NCI-H2029 (cell line): ENCODE measurements around the gene C3.
A peak's percentile ranks its signal among the peaks of the same experiment; 100 is the strongest.
"Not testable (repeated sequence)": the region's sequence is repeated elsewhere in the genome, so short reads cannot be mapped to it uniquely, and the experiment has no call there.

ENCODE experiments used
- DNase-seq: peaks from one replicate; lab custom pipeline; 2025; lab: John Stamatoyannopoulos, UW

Gene C3

DNA sequence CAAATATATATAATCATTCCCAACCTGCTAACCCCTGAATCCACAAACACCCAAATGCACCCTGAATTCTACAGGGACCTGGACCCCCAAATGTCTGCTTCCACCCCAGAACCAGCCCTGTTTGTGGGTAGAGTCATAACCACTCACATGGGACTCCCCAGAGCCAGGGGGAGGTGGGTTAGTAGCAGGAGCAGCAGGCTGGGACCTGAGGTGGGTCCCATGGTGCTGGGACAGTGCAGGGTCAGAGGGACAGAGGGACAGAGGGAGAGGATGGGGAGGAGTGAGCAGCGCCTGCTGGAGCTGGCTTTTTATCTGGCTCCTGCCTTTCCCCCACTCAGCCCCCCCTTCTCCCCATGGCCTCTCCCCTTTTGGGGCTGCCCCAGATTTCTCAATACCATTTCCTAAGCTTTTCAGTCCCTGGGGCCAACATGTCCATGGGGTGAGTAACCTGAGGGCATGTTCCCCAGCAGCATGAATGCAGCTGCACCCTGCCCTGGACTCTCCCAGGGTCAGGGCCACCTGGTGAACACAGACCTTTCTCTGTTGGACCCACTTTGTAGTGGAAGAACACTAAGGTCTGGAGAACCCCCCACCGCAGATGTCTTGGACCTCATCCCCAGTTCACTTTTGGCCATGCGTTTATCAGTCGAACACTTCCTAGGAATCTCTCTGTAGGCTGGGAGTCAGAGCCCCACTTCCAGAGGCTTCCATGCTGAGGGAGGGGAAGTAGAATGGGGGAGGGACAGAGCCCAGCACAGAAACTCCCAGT, at the start of gene C3:
Gene C3 (minus strand): TSS at position 282 of the 769 bp plus-strand sequence. CDS start 61 bp downstream, at position 221.
- no peak for DNase-seq

DNA sequence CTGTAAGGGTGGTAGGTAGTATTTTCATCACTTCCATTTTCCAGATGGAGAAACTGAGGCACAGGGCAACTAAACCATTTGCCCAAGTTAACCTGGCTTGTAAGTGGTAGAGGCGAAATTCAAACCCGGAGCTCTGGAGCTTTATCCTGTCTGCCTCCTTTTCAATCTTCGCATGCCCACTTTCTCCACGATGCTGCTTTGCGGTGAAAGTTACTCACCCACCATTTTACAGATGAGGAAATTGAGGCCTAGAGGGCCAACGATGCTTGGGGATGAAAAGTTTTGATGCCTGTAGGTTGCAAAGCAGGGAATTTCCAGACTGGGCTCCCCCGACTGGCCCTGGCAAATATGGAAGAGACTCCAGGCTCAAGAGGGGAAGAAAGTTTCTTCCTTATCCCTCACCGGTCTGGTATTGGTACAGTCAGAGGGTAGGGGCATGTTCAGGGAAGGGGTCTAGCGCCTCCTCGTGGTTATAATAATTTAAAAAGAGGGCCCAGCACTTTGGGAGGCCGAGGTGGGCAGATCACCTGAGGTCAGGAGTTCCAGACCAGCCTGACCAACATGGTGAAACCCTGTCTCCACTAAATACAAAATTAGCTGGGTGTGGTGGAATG, 48.7 kb upstream of the C3 start:
- no peak for DNase-seq

DNA sequence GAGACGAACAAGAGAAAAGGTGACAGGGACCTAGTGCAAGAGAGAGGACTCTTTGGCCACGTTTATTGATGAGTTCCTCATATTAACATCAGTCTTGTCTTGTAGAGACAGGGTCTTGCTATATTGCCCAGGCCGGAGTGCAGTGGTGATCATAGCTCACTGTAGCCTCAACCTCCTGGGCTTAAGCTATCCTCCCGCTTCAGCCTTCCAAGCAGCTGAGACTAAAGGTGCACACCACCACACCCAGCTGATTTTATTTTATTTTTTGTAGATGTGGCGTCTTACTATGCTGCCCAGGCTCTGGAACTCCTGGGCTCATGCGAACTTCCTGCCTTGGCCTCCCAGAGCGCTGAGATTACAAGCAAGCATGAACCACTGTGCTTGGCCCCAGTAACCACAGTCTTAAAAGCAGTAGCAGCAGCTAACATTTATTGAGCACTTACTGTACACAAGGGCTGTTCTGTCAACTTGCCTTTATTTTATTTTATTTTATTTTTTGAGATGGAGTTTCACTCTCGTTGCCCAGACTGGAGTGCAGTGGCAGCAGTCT, 47.9 kb upstream of the C3 start:
- DNase-seq, result no peak

DNA sequence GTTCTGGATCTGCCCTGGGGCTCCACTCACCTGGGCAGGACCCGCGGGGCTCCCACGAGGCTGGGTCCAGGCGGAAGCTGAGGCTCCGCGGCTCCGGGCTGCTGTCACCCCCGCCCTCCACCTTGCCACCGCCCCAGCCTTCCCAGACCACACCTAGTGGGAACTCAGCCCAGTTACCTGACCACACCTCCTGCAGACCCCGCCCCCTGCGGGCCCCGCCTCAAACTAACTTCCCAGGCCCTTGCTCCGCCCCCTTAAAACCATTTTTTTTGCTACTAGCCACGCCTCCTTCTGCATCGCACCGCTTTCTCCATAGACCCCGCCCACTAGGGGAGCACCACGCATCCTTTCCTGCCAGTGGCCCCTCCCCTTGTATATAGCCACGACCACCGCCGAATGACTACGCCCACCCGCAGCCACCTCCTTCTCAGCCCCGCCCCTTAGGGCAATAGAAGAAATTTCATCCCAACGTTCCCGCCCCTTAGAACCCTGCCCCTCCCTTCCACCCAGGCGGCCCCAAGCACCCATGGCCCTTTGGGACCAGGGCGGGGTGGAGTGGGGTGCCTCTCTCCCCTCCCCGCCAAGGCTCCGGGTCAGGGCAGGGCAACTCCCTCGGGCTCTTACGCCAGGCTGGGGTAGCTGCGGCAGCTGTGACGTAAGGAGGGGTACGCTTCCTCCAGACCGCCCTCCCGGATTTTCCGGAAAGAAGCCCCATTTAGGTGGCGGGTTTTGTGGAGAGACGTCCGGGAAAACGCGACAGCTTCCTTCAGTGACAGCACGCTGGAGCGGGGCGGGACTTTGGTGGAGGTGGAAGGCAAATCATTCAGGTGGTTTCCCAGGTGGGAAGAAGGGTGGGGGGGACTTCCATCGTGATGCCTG, 47.1 kb upstream of the C3 start, which contains the start of gene SH2D3A:
Gene SH2D3A (minus strand): TSS at position 79 of the 879 bp plus-strand sequence. CDS start 3,687 bp downstream, outside the sequence.
- DNase-seq, result peak; percentile 88

DNA sequence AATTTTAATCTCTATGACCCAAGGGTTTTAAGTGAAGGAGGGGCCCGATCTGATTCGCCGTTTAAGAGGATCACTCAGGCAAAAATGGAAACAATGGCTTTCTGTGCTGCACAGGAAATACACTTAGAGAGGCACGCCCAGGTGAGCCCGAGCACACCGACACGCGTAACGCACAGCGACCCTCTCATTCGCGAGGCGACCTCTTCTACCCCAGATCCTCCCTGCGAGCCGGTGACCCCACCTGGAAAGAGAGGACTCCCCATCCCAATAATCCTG, 46.6 kb upstream of the C3 start:
- peak; percentile 45 for DNase-seq

DNA sequence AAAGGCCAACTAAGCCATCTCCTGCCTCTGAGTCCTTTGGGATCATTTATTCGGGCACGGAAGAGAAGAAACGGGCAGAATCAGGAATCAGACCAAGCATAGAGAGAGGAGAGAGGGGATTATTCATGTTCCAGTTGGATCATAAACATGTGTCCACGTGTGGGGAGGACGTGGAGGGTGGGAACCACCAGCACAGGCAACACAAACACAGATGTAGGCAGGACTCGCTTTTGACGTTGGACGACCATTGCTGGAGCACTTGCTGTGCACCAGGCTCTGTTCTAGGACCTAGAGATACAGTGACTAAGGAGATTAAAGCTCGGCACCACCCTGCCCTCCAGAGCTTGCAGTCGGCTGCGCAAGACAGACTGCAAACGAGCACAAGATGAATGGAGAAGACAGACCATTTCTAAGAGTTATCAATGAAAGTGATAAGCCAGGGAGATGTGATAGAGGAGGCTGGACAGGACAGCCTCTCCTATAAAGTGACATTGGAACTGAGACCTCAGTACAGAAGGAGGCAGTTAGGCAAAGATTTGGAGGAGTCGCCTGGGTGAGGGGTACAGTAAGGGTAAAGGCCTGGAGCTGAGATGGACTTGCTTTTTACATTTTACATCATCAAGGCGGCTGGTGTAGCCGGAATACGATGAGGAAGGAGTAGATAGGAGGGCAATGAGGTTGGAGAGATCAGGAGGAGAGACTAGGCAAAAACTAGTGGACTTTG, 46.1 kb upstream of the C3 start:
- no peak for DNase-seq

DNA sequence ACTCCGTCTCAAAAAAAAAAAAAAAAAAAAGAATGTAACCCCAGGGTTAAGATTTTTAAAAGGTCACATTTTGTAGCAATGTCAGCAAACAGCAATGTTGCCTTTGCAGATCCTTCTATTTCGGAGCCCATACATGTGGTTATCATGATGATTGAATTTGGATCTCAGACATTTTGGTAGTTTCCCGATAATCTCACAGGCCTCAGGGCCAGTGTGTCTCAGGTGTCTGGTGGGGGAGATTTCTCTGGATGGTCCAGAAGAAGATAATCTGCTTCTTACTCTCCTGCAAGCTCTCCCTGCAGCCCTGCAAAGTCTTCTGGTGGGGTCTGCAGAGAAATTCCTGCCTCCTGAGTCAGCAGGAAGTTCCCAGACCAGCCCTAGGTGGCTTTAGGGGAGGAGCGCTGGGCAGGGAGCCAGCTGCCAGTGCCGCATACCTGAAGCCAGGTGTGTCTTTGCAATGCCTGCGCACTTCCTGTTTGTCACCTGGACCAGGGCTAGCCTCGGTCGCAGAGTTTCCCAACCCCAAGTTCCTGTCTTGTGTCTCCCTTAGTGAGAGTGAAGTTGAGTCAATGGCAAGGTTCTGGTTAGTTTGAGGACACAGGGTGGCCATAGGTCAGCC, 45.4 kb upstream of the C3 start:
- peak; percentile 89 for DNase-seq

DNA sequence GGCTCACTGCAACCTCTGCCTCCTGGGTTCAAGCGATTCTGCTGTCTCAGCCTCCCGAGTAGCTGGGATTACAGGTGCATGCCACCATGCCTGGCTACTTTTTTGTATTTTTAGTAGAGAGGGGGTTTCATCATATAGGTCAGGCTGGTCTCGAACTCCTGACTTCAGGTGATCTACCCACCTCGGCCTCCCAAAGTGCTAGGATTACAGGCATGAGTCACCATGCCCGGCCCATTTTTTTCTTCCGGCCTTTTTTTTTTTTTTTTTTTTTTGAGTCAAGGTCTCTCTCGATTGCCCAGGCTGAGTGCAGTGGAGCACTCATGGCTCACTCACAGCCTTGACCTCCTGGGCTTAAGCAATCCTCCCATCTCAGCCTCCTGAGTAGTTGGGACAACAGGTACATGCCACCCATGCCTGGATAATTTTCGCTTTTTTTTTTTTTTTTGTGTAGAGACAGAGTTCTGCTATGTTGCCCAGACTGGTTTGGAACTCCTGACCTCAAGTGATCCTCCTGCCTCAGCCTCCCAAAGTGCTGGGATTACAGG, 41.9 kb upstream of the C3 start:
- DNase-seq, result not testable (repeated sequence)

DNA sequence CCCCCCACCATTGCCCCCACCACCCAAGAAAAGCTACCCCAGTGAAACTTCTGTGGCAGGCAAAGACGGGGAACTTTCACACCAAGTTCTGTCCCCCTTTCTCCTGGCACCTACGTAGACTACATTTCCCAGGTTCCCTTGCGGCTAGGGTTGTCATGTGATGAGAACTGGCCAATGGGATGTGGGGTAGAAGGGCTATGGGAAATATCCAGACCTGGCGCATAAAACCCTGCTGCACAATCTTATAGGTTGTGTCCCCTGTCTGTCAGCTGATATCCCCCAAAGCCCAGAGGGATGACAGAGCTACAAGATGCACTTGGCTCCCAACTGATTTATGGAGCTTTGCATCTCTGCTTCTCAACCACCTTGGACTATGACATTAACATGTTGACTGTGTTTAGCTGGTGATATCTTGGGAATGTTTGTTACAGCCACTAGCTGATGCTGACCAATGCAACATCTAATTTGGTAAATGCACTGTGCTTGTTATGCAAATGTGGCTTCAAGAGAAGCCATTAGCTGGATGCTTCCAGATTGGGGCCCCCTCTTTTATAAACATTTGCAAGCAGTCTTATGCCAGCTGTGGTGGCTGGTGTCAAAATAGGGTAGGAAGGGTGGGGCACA, 40.7 kb upstream of the C3 start:
- DNase-seq, result no peak

DNA sequence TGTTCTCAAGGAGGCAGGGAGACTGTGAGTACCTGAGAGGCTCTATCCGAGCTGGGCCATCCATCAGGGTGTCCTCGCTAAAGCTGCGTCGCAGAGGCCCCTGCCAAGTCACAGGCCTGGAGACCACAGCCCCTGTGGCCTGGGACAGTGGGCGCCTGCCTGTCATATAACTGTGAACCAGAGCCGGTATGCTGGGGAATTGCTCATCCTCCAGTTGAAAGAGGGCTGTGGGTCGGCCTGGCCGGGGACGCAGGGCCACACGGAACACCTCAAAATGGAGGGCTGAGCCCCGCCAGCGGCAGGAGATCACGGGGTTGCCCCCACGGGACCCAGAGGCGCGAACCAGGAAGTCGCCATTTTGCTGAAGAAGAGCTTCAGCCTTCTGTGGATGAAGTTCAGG, 40.2 kb upstream of the C3 start:
- DNase-seq, result no peak

DNA sequence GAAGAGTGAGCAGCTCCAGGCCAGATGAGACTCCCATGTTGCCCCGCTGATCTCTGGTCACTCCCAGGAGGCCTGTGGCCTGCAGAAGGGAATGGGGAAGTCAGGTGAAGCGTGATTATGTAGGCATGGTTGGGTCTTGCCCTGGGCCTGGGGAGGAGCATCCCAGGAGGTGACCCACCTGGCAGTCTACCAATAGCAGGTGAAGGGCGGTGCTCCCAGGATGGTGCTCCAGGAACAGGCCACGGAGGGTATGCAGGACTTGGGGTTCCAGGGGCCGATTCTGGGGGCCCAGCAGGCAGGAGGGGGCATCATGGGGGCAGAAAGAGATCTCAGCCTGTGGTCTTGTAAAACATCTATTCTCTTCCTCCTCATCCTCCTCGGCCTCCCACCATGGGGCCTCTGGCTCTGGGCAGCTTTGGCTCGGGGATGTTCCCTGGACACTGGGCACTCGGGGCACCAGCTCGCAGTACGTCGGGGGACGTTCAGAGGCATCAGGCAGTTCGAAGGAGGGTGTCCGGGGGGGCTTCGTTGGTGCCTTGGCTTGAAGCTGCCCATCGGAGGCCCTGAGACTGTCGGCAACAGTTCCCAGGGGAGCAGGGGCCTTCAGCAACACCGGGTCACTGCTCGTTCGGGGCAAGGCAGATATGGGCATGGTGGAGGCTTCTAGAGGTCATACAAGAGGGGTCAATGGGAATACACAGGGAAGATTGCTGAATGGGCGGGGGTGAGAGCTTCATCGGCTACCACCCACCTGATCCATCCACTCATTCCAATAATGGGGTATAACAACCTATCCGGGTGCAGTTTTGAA, 34.4 kb upstream of the C3 start:
- no peak for DNase-seq

DNA sequence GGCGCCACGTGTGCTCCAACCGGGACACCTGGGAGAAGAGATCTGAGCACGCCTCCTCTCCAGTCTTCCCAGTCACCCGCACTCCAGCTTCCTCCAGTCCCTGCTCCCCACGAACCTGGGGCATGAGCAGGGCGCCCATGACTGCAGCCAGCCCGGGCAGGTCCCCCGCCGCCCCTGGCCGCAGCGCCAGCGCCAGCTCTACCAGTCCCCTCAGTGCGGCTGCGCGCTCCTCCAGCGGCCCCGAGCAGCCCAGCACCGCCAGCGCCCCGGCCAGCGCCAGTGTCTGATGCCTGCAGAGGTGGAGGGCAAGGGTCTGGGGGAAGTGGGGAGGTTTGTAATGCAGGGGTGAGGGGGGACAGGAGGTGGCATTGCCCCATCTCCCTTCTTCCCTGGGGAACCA, 33.7 kb upstream of the C3 start:
- no peak for DNase-seq

DNA sequence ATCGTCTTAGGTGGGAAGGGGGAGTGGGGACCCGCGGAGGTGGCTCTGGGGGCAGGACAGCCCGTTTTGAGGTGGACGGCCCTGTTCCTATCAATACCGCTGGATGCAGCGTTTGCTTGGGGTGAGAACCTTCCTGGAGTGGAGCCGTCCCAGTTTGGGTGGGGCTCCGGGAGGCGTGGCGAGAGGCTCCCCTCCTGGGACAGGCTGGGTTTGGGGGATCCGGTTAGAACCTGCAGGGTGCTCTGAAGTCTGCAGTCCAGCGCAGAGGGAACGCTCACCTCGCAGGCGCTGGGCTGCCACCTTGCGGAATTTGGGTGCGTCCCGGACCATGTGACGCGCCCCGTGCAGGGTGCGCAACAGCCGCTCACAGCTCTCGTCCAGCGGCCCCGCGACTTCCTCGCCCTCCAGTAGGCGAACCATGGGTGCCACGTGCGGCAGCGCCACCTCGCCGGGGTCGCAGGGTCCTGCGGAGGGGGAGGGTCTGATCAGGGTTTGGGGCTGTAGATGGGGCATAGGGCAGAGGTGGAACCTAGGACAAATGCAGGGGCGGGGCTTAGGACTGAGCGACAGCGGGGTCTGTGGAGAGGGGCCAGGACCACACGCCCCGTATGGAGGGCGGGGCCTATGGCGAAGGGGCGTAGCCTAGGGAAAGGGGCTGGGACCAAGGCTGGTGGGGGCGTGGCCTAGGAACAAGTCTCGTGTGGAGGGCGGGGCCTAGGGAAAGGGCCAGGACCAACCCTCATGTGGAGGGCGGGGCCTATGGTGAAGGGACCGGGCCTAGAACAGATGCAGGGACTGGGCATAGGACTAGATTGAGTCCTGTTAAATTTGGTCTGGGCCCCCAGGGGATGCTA, 33.0 kb upstream of the C3 start:
- no peak for DNase-seq

DNA sequence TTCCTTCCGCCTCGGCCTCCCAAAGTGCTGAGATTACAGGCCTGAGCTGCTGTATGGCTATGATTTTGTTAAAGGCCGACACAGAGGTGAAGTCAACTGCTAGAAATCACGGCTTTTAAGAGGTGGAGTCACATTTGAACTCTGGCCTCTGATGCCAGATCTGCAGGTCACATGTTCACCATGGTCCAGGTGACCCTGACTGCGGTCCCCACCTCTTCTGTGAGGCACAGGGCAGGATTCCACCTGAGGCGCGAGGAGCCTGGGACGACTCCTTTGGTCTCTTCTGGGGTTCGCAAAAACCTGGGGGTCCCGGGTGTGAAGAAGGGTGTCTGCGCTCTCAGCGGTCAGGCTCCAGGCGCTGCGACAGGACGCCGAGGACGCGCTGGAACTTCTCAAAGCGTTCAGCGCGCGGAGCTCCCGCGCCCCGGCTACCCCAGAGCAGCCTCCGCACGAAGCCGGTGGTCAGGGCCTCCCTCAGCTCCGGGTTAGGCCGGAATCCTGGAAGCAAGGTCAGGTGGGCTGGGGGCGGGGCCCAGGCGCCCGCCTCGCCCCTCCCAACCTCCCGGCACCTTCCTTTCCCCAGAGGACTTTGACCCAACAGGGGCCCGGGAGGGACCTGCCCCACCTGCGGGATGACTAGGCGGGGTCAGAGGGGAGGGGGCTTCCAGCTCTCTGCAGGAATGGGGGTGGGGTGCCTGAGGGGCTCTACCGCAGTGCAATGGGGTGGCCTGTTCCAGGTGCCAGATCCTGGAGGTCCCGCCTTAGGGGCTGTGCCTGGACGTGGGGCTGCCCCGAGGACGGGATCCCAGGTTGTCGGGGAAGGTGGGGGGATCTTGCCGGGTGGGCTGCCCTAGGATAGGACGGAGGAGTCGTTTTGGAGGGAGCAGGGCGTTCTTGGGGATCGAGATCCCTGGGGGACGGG, 32.1 kb upstream of the C3 start:
- no peak for DNase-seq

DNA sequence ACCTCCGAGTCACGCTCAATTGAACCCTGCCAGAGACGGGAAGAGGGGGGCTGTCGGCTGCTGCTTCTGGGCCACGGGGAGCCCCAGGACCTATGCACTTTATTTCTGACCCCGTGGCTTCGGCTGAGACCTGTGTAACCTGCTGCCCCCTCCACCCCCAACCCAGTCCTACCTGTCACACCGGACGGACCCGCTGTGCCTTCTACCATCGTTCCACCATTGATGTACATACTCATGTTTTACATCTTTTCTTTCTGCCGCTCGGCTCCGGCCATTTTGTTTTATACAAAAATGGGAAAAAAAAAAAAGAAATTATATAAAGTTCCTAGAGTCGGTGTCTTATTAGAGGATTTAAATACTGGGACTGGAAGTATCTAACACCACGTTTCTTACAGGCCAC, 30.7 kb upstream of the C3 start:
- DNase-seq, result no peak

DNA sequence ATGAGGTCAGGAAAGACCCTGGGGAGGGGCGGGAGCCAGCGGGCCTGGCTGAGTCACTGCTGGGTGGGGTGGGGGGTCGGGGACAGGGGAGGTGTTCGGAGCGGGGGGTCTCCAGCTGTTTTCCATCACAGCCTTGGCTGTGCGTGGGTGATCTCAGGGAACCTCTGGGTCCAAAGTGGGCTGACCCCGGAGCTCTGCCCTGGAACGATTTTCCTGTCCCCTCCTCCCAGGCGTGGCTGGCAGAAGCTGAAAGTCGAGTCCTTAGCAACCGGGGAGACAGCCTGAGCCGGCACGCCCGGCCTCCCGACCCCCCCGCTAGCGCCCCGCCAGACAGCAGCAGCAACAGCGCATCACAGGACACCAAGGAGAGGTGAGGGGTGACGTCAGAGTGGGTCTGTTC, 29.6 kb upstream of the C3 start:
- no peak for DNase-seq

DNA sequence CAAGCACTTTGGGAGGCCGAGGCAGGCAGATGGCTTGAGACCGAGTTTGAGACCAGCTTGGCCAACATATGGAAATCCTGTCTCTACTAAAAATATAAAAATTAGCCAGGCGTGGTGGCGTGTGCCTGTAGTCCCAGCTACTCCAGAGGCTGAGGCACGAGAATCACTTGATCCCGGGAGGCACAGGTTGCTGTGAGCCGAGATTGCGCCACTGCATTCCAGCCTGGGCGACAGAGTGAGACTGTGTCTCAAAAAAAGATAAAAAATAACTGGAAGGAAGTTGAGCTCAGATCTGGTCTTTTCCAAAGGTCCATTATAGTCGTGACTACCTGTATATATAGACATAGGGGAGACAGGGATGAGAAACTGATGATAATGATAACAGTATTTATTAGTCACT, 28.1 kb upstream of the C3 start:
- not testable (repeated sequence) for DNase-seq

DNA sequence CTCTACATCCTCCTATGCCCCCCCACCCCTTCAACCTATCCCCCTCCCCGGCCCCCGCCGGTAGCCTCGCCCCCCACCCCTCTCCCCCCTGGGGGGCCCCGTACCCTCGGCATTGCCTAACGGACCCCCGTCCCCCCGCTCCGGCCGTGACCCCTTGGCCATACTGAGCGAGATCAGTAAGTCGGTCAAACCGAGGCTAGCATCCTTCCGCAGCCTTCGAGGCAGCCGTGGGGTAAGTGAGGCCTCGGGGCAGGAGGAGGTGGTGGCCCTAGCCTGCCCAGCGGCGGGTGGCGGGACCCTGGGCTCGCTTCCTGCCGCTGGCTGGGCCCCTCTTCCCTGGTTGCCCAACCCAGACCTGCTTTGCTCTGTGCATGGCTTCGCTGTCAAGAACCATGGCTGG, 25.5 kb upstream of the C3 start:
- DNase-seq, result no peak
